ENCODE results near the gene UBA6.

Gene UBA6

GRCh38 chr4:67721770-67722597, 21.0 kb upstream of the UBA6 start:
- no peak for DNase-seq (ENCODE audit: low spot score)
- TF ChIP-seq CTCF (IDR thresholded peaks at IDR 0.05; ENCODE audit: extremely low read depth, missing control alignments): no peak

GRCh38 chr4:67721315-67721769, 20.4 kb upstream of the UBA6 start:
- no peak for TF ChIP-seq CTCF (IDR thresholded peaks at IDR 0.05; ENCODE audit: extremely low read depth, missing control alignments)

GRCh38 chr4:67719953-67720617, 19.1 kb upstream of the UBA6 start:
- TF ChIP-seq CTCF (IDR thresholded peaks at IDR 0.05; ENCODE audit: extremely low read depth, missing control alignments): no peak
- no peak for DNase-seq (ENCODE audit: low spot score)

More at GRCh38 chr4:67721315-67721769, 20.4 kb upstream of the UBA6 start:
- no peak for DNase-seq (ENCODE audit: low spot score)

GRCh38 chr4:67718848-67719247, 17.9 kb upstream of the UBA6 start:
- no peak for DNase-seq (ENCODE audit: low spot score)
- no peak for TF ChIP-seq CTCF (IDR thresholded peaks at IDR 0.05; ENCODE audit: extremely low read depth, missing control alignments)

GRCh38 chr4:67717586-67717985, 16.6 kb upstream of the UBA6 start:
- no peak for TF ChIP-seq CTCF (IDR thresholded peaks at IDR 0.05; ENCODE audit: extremely low read depth, missing control alignments)
- no peak for DNase-seq (ENCODE audit: low spot score)

- DNase-seq (ENCODE audit: low spot score): no peak
- TF ChIP-seq CTCF (IDR thresholded peaks at IDR 0.05; ENCODE audit: extremely low read depth, missing control alignments): no peak
Observed at GRCh38 chr4:67714955-67715354, 14.0 kb upstream of the UBA6 start.

- DNase-seq (ENCODE audit: low spot score): peak; percentile 38
- TF ChIP-seq CTCF (IDR thresholded peaks at IDR 0.05; ENCODE audit: extremely low read depth, missing control alignments): no peak
Observed at GRCh38 chr4:67714248-67714583, 13.3 kb upstream of the UBA6 start.

Measured in GM20000 (cell line).